Measurements from ENCODE around the gene VWA5A. TPM values are rescaled to one million over a fixed set of nuclear protein-coding genes. Genes with fewer than 3 reads are reported as not detected.
A peak's percentile ranks its signal among the peaks of the same experiment; 100 is the strongest.

Gene VWA5A
- total RNA-seq, 3 donors from 2014 or later = 41.2 to 97.3 (median 55.8) TPM

DNA sequence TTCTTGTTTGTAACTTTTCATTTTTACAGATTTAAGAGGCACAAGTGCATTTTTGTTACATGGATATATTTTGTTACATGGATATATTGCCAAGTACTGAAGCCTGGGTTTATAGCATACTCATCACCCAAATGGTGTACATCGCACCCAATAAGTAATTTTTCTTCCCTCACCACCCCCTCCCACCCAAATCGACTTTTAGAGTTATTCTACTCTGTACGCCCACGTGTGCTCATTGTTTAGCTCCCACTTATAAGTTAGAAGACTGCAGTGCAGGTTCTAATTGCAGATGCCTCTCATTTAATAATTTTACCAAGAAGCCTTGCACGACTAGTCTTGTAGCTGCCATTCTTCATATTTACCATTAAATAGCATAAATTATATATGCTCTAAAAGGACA lies 20.5 kb upstream of the VWA5A start:
- no peak for DNase-seq
- TF ChIP-seq, protein P1, sequence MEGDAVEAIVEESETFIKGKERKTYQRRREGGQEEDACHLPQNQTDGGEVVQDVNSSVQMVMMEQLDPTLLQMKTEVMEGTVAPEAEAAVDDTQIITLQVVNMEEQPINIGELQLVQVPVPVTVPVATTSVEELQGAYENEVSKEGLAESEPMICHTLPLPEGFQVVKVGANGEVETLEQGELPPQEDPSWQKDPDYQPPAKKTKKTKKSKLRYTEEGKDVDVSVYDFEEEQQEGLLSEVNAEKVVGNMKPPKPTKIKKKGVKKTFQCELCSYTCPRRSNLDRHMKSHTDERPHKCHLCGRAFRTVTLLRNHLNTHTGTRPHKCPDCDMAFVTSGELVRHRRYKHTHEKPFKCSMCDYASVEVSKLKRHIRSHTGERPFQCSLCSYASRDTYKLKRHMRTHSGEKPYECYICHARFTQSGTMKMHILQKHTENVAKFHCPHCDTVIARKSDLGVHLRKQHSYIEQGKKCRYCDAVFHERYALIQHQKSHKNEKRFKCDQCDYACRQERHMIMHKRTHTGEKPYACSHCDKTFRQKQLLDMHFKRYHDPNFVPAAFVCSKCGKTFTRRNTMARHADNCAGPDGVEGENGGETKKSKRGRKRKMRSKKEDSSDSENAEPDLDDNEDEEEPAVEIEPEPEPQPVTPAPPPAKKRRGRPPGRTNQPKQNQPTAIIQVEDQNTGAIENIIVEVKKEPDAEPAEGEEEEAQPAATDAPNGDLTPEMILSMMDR (IDR thresholded peaks at IDR 0.05) = no peak
- Histone ChIP-seq H3K9me3 (no peaks in the 10 kb centered on the region), H3K4me3 (no peak overlapping the region), H3K4me1 (ENCODE audit: low read depth) (no peaks in the 10 kb centered on the region), H3K36me3 (ENCODE audit: low read depth) (no peaks in the 10 kb centered on the region)
- intact Hi-C loops (cut with DNase I, micrococcal nuclease) = no loop called here
- ATAC-seq = no peak

DNA sequence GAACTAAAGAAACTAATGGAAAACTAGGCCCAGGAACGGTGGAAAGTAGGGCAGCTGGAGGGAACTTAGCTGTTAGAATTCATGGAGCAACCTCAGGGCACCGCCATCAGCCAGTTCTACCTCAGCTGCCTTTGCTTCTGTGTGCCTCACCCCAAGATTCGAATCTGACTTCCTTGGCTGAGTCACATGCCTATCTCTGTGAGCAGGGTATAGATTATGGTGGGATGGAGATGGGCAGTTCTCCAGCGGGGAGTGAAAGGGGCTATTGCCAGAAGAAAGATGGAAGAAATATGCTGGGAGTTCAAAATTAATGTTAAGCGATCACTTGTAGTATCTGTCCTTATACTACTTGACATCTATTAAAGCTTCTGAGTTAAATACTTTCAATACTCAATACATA lies 18.9 kb upstream of the VWA5A start:
- H3K9me3 ChIP-seq = no peaks in the 10 kb centered on the region
- ATAC-seq (no peak), DNase-seq (no peak)
- no peaks in the 10 kb centered on the region for H3K4me1 ChIP-seq (ENCODE audit: low read depth)
- TF ChIP-seq, protein P1 (IDR thresholded peaks at IDR 0.05) = no peak
- H3K36me3 ChIP-seq (ENCODE audit: low read depth) = no peaks in the 10 kb centered on the region
- intact Hi-C loops (cut with DNase I, micrococcal nuclease) = no loop called here
- no peak overlapping the region for H3K4me3 ChIP-seq

DNA sequence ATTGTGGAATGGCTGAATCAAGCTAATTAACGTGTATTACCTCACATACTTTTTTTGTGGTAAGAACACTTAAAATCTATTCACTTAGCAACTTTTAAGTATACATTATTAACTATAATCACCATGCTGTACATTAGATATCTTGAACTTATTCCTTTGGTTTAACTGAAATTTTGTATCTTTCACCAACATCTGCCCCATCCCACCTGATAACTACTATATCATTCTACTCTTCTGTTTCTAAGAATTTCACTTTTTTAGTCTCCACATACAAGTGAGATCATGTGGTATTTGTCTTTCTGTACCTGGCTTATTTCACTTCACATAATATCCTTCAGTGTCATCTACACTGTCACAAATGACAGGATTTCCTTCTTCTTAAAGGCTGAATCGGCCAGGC lies 17.1 kb upstream of the VWA5A start:
- no peak overlapping the region for H3K4me3 ChIP-seq
- TF ChIP-seq, protein P1 (IDR thresholded peaks at IDR 0.05) = no peak
- H3K9me3 ChIP-seq = no peaks in the 10 kb centered on the region
- DNase-seq (no peak), ATAC-seq (no peak)
- no peaks in the 10 kb centered on the region for H3K36me3 ChIP-seq (ENCODE audit: low read depth)
- intact Hi-C loops (cut with DNase I, micrococcal nuclease) = no loop called here
- H3K4me1 ChIP-seq (ENCODE audit: low read depth) = no peaks in the 10 kb centered on the region

DNA sequence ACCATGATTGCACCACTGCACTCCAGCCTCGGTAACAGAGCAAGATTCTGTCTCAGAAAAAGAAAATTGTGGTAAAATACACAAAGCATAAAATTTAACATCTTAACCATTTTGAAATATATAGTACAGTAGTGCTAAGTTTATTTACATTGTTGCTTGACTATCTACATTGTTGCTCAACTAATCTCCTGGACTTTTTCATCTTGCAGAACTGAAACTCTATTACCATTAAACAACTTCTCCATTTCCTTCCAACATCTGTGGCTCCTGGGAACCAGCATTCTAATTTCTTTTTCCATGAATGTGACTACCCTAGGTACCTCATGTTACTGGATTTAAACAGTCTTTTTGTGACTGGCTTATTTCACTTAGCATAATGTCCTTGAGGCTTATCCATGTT lies 13.5 kb upstream of the VWA5A start:
- no peaks in the 10 kb centered on the region for H3K4me1 ChIP-seq (ENCODE audit: low read depth)
- no peak overlapping the region for H3K4me3 ChIP-seq
- no peaks in the 10 kb centered on the region for H3K36me3 ChIP-seq (ENCODE audit: low read depth)
- intact Hi-C loops (cut with DNase I, micrococcal nuclease) = no loop called here
- ATAC-seq = no peak
- no peaks in the 10 kb centered on the region for H3K9me3 ChIP-seq
- no peak for DNase-seq
- TF ChIP-seq, protein P1 (IDR thresholded peaks at IDR 0.05) = no peak

DNA sequence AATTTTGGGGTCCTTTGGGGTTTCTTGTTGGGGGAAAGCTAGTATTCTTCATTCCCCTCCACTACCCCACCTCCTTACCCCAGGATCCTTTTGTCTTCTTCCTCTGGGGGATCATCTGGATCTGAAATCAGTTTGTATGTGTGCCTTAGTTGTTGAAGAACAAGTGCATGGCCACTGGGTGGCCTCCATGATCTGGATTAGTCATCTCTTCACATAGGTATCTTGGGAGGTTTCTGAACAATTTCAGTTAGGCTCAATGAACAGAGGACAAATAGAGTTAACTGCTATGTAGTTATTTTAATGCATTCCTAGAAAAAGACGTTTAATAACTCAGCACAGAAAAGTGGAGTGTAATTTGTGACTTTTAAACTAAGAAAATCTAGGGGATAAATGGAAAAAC lies 7.1 kb upstream of the VWA5A start:
- Histone ChIP-seq H3K9me3 (no peaks in the 10 kb centered on the region), H3K36me3 (ENCODE audit: low read depth) (no peaks in the 10 kb centered on the region), H3K4me3 (no peak overlapping the region), H3K4me1 (ENCODE audit: low read depth) (no peaks in the 10 kb centered on the region)
- DNase-seq = peak in 2 of 3 donors; percentile 33 to 69
- TF ChIP-seq, protein P1 (IDR thresholded peaks at IDR 0.05) = no peak
- ATAC-seq = peak; percentile 57
- intact Hi-C loops (cut with DNase I, micrococcal nuclease) = no loop called here

DNA sequence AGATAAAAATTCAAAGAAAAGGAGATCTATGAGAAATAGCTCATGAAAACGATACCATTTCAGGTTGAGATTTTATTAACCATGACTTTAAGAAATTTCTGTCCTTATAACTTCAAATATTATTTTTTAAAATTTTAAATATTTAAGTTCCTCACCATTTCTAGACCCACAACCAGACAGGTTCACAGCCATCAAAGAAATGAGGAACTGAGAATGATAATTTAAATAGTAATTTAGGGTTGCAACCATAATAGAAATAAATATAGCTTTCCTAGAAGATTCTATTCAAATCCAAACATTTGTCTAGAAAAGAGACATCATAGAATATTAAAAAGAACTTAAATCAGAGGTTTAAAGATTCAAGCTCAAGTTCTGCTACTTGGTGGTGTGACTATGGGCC lies 5.9 kb upstream of the VWA5A start:
- H3K4me3 ChIP-seq = no peak overlapping the region
- TF ChIP-seq, protein P1 (IDR thresholded peaks at IDR 0.05) = no peak
- no peaks in the 10 kb centered on the region for H3K4me1 ChIP-seq (ENCODE audit: low read depth)
- ATAC-seq = no peak
- no peaks in the 10 kb centered on the region for H3K9me3 ChIP-seq
- H3K36me3 ChIP-seq (ENCODE audit: low read depth) = no peaks in the 10 kb centered on the region
- no peak for DNase-seq
- intact Hi-C loops (cut with DNase I, micrococcal nuclease) = no loop called here
